ENCODE data around the gene ZNF559.
"Not testable (repeated sequence)": the region's sequence is repeated elsewhere in the genome, so short reads cannot be mapped to it uniquely, and the experiment has no call there.

Gene ZNF559

GRCh38 chr19:9323919-9324583 lies at the start of gene ZNF559:
ZNF559 (plus strand) TSS chr19:9324179; CDS start chr19:9338550, 14,371 bp downstream.
- DNase-seq: peak; percentile 57

DNA sequence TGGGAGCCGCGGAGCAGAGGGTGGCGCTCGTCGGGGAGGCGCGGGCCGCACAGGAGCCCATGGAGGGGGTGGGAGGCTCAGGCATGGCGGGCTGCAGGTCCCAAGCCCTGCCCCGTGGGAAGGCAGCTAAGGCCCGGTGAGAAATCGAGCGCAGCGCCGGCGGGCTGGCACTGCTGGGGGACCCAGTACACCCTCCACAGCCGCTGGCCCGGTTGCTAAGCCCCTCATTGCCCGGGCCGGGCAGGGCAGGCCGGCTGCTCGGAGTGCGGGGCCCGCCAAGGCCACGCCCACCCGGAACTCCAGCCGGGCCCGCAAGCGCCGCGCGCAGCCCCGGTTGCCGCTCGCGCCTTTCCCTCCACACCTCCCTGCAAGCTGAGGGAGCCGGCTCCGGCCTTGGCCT lies 40.5 kb upstream of the ZNF559 start:
- not testable (repeated sequence) for DNase-seq

DNA sequence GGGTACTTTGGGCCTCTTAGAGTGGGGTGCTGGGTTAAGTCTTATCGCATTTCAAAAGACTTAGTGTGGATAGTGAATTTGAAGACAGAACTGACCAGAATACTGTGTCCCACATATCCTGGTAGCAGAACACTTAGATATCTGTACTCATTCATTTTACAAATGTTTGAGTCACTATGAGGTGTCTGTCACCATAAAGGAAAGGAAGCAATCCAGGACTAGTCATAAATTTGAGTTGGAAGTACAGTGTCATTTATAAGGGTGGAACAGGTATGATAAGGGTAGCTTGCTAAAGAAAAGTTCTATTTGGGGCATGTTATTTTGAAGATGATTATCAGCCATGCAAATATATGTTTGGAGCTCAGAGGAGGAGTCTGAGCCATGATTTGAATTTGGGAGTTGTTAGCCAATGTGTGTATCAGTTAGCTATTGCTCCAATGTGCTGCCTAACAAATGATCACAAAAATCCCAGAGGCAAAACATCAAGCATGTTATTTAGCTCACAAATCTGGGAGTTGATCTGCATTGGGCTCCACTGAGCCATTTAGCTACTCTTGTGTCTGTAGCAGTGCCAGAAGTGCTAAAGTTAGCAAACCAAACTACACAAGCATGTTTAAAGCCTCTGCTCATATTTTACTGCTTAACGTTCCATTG lies 34.6 kb upstream of the ZNF559 start:
- DNase-seq: no peak

GRCh38 chr19:9295411-9295849 lies 28.5 kb upstream of the ZNF559 start:
- no peak for DNase-seq

- DNase-seq: no peak
Observed at GRCh38 chr19:9296336-9296735, 27.6 kb upstream of the ZNF559 start.

- DNase-seq: no peak
Observed at GRCh38 chr19:9306443-9306842, 17.5 kb upstream of the ZNF559 start.

DNA sequence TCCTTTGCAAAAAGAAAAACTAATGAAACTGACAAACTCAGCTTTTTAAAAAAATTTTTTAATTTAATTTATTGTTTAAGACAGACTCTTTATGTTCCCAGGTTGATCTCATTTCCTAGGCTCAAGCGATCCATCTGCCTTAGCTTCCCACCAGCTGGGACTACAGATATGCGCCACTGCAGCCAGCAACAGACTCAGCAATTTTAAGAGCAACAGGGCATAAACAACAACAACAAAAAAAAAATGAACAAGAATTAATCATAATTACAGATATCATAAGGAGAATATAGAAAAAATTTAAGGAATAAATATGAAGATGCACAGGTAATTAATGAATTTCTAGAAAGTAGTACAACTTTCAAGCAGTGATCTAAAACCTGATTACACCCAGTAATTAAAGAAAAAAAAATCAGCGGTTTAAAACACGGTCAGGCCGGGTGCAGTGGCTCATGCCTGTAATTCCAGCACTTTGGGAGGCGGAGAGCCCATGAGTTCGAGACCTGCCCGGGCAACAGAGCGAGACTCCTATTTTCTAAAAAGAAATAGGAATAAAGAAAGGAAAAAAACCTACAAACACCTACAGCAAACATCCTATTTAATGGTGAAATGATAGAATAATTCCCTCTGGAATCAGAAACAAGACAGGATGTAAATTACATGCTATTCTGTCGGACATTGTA lies 15.7 kb upstream of the ZNF559 start:
- no peak for DNase-seq

DNA sequence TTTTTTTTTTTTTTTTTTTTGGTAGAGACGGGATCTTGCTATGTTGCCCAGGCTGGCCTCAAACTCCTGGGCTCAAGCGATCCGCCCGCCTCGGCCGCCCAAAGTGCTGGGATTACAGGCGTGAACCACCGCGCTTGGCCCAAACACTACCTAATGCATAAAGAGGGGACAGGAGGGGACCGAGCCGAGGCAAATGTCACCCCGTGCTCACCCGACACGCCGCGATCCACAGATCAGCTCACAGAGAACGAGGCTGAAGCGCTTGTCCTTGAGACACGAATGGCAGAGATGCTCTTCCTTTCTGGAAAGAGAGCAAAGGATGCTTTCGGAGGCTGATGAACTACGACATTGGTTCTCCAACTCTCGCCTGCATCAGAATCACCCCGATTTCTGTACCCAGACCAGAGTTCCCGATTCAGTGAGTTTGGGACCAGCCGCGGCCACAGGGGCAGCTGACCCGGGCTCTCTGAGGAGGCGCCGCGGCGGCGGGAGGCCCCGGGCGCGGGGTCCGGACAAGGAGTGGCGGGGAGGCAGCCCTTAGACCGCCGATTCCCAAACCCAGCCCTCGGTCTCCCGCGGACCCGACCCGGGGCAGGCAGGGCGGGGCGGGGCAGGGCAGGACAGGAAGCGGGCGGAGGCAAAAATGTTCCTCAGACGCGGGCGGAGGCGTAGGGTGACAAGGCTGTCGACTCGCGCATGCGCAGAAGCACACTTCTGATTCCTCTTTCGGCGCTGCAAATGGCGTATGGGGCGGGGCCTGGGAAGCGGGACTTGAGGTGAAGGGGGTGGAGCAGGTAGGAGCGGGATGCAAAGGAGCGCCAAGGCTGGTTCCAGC lies 14.6 kb upstream of the ZNF559 start, which contains the start of gene ZNF699:
Gene ZNF699, minus strand, starts transcription at position 700 of the 835 bp plus-strand sequence. CDS start 4,719 bp downstream, outside the sequence.
- peak; percentile 98 for DNase-seq

DNA sequence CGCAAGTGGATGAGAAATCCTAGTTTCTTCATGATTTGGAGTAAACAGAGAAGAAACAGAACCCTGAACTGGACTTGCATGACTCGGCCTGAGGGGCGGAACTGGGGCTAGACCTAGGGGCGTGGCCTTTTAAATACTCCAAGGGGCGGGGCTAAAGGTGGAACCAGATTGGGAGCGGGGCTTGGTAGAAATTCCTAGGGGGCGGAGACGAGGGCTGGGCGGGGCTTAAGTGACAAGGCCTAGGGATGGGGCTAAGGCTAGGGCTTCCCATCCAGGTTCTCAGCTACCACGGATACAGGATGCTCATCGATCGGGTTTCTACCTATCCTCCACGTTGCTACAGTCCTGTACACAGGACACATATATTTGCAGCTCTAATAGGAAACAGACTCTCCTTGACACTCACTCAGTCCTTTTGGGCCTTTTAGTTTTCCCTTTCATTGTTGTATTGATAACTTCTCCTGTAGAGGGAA lies 14.0 kb upstream of the ZNF559 start:
- peak; percentile 94 for DNase-seq

DNA sequence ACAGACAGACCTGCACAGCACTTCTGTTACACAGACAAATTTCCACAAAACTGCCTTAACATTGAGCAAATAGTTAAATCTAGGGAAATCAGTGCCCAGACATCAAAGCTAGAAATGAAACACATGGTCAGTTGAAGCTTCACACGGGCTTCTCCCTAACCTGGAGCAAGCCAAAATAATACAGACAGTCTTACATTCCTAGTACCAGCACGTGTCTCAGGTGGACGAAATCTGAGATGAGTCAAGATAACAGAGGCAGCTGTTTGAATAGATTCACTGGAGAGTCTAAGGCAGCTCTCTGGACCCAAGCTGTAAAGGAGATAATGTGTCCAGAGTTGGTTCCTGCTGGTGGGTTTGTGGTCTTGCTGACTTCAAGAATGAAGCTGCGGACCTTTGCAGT lies 10.2 kb upstream of the ZNF559 start:
- no peak for DNase-seq

GRCh38 chr19:9321338-9321737 lies 2.6 kb upstream of the ZNF559 start:
- DNase-seq: no peak

DNA sequence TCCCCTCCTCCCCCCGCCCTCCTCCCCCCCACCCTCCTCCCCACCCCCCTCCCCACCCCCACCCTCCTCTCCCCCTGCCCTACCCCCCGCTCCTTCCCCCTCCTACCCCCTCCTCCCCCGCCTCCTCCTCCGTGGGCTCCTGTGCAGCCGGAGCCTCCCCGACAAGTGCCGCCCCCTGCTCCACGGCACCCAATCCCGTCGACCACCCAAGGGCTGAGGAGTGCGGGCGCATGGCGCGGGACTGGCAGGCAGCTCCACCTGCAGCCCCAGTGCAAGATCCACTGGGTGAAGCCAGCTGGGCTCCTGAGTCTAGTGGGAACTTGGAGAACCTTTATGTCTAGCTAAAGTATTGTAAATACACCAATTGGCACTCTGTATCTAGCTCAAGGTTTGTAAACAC lies 2.2 kb upstream of the ZNF559 start:
- DNase-seq: not testable (repeated sequence)

DNA sequence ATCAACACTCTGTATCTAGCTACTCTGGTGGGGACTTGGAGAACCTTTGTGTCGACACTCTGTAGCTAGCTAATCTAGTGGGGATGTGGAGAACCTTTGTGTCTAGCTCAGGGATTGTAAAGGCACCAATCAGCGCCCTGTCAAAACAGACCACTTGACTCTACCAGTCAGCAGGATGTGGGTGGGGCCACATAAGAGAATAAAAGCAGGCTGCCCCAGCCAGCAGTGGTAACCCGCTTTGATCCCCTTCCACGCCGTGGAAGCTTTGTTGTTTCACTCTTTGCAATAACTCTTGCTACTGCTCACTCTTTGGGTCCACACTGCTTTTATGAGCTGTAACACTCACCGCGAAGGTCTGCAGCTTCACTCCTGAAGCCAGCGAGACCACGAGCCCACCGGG lies 1.8 kb upstream of the ZNF559 start:
- DNase-seq: not testable (repeated sequence)

GRCh38 chr19:9323557-9323918 lies 441 bp upstream of the ZNF559 start:
- no peak for DNase-seq

DNA sequence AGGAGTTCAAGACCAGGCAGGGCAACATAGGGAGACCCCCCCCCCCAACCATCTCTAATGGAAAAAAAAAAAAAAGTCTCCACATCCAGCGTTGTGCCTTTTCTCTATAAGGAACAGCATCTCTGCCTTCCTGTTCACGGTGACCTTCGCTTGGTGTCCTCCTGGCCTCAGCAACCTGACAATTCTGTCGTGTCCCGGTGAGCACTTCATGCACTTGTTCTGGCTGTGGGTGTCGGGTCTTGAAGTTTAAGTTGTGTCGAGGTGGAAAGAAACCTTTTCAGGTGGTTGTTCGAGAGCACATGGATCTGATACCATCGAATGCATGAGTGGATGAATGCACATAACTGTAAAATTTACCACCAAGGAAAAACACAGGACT lies 594 bp downstream of the ZNF559 start:
- DNase-seq: no peak

- DNase-seq: no peak
Observed at GRCh38 chr19:9329999-9330398, 6.0 kb downstream of the ZNF559 start.

- no peak for DNase-seq
Observed at GRCh38 chr19:9342610-9343304, 18.8 kb downstream of the ZNF559 start.

DNA sequence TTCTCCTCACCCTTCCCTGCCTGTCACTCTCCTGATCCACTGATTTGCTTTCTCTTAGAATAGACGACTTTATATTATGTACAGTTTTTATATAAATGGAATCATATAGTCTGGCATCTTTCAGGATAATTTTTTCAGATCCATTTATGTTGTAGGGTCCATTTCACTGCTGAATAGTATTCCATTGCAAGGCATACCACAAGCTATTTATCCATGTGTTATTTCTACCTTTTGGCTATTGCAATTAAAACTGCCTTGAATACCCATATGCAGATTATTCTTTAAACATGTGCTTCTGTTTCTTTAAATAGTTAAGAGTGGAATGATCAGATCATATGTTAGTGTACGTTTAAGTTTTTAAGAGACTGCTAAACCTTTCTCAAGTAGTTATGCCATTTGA lies 21.0 kb downstream of the ZNF559 start:
- DNase-seq: no peak

GRCh38 chr19:9348253-9348652 lies 24.3 kb downstream of the ZNF559 start:
- DNase-seq: no peak

DNA sequence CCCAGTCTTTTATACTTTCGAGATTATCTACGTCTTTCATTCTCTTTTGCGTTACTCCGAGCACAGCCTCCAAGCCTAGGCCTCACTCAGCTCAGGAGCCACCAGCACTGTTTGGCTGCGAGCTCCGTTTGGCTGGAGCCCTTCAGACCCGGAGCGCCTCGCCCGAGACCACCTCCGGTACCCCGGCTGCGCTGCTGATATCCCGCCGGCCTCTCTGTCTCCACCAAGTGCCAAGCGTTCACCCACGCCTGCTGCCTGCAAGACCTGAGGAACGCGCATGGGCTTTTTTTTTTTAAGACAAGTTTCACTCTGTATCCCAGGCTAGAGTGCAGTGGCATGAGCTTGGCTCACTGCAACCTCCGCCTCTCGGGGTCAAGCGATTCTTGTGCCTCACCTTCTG lies 24.7 kb downstream of the ZNF559 start:
- DNase-seq: no peak

GRCh38 chr19:9352505-9352904 lies 28.5 kb downstream of the ZNF559 start:
- no peak for DNase-seq

GRCh38 chr19:9353011-9353410 lies 29.0 kb downstream of the ZNF559 start:
- DNase-seq: no peak
